Testis (tissue), 2 donors: ENCODE data around the gene LIPA.

Experiments
- POLR2A ChIP-seq: fragments of 450-650 bp; IDR thresholded peaks from one replicate; pipeline ENCODE4 v1.6.1; 2017; ENCODE audit warnings: antibody characterized with exemption, mild to moderate bottlenecking, moderate library complexity
- TF ChIP-seq, protein P1 (sequence below), 3 experiments: fragments of 450-650 bp in 2 of 3; fragments of 200-600 bp in 1 of 3; sonication (generic) in 1 of 3; IDR thresholded peaks; one replicate each; pipeline ENCODE4 v1.5.1; 2016 to 2019; ENCODE audit warnings: antibody characterized with exemption in 3 of 3, mild to moderate bottlenecking in 2 of 3, moderate library complexity in 1 of 3

DNA sequence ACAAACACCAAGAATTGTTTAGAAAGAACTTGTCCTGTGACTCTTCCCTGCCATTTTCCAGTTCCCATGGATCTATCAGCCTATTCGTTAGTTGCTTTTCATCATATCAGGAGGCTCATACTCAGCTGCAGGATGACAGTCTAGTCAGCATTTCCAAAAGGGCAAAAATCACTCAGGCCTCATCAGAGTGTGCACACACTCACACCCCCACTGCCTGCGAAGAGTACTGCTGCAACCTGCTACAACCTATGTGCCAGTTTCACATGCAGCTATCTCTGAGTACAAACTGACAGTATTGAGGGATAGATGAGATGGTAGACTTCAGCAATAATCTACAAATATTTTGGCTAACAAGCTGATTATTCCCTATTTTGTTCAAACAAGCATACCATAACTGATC is 68.7 kb downstream of the LIPA start:
- TF ChIP-seq, protein P1, sequence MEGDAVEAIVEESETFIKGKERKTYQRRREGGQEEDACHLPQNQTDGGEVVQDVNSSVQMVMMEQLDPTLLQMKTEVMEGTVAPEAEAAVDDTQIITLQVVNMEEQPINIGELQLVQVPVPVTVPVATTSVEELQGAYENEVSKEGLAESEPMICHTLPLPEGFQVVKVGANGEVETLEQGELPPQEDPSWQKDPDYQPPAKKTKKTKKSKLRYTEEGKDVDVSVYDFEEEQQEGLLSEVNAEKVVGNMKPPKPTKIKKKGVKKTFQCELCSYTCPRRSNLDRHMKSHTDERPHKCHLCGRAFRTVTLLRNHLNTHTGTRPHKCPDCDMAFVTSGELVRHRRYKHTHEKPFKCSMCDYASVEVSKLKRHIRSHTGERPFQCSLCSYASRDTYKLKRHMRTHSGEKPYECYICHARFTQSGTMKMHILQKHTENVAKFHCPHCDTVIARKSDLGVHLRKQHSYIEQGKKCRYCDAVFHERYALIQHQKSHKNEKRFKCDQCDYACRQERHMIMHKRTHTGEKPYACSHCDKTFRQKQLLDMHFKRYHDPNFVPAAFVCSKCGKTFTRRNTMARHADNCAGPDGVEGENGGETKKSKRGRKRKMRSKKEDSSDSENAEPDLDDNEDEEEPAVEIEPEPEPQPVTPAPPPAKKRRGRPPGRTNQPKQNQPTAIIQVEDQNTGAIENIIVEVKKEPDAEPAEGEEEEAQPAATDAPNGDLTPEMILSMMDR (IDR thresholded peaks at IDR 0.05): no peak
- TF ChIP-seq POLR2A: no peak
